WTC11 (cell line): ENCODE results near the gene TBL1XR1. TPM values are rescaled to one million over a fixed set of nuclear protein-coding genes. Genes with fewer than 3 reads are reported as not detected.

Experiments
- ATAC-seq: fragments of 200-7000 bp; cut with Tn5 transposase; 2 replicates; pipeline ENCODE4 v1.10.0; 2021; ENCODE audit warnings: mild to moderate bottlenecking, moderate library complexity
- CTCF ChIA-PET: fragments of 300-600 bp; sonication (Branson Sonifier 250); formaldehyde crosslinking; loops from one replicate; lab custom pipeline; 2021; ENCODE audit warnings: antibody characterized with exemption; lab: Charles Lee
- POLR2A ChIA-PET: fragments of 350-600 bp; sonication (Branson Sonifier 250); formaldehyde crosslinking; loops from one replicate; lab custom pipeline; 2021; ENCODE audit warnings: antibody characterized with exemption; lab: Charles Lee
- DNase-seq: peaks from one replicate; pipeline ENCODE4 v3.0.0; 2021; ENCODE audit warnings: low spot score
- H3K27ac Mint-ChIP-seq: 2 replicates; pipeline ENCODE4 v1.8.0; 2021; ENCODE audit warnings: mixed read lengths
- H3K27me3 Mint-ChIP-seq: 2 replicates; pipeline ENCODE4 v1.8.0; 2021; ENCODE audit warnings: low read depth, mild to moderate bottlenecking, moderate library complexity, mixed read lengths
- H3K36me3 Mint-ChIP-seq: 2 replicates; pipeline ENCODE4 v1.8.0; 2021; ENCODE audit warnings: mixed read lengths
- H3K4me1 Mint-ChIP-seq: 2 replicates; pipeline ENCODE4 v1.8.0; 2022; ENCODE audit warnings: mixed read lengths
- H3K4me3 Mint-ChIP-seq: 2 replicates; pipeline ENCODE4 v1.8.0; 2021; ENCODE audit warnings: mild to moderate bottlenecking, moderate library complexity, mixed read lengths
- H3K9me3 Mint-ChIP-seq: 2 replicates; pipeline ENCODE4 v1.8.0; 2021; ENCODE audit warnings: mixed read lengths
- ATF6 ChIP-seq: sonication (generic); formaldehyde crosslinking; IDR thresholded peaks from 2 replicates; pipeline ENCODE4 v1.8.1; 2023; ENCODE audit warnings: mild to moderate bottlenecking, missing genetic modification reagents
- CDX4 ChIP-seq: fragments of 250-450 bp; sonication (Bioruptor Pico); IDR thresholded peaks from 2 replicates; pipeline ENCODE4 v1.9.0; 2021; ENCODE audit warnings: moderate library complexity, mild to moderate bottlenecking, inconsistent platforms, borderline replicate concordance
- CREM ChIP-seq: sonication (generic); formaldehyde crosslinking; IDR thresholded peaks from 2 replicates; pipeline ENCODE4 v1.8.1; 2022; ENCODE audit warnings: mild to moderate bottlenecking, missing genetic modification reagents, moderate library complexity
- E2F5 ChIP-seq: sonication (generic); formaldehyde crosslinking; IDR thresholded peaks from 2 replicates; pipeline ENCODE4 v1.8.1; 2022; ENCODE audit warnings: mild to moderate bottlenecking, moderate library complexity, missing genetic modification reagents
- FOXJ3 ChIP-seq: sonication (generic); formaldehyde crosslinking; IDR thresholded peaks from 2 replicates; pipeline ENCODE4 v1.9.0; 2021; ENCODE audit warnings: missing genetic modification reagents, mild to moderate bottlenecking, borderline replicate concordance
- GABPB1 ChIP-seq: sonication (generic); formaldehyde crosslinking; IDR thresholded peaks from 2 replicates; pipeline ENCODE4 v1.8.1; 2023; ENCODE audit warnings: mild to moderate bottlenecking, missing genetic modification reagents
- IRF1 ChIP-seq: sonication (generic); formaldehyde crosslinking; IDR thresholded peaks from 2 replicates; pipeline ENCODE4 v1.8.0; 2023; ENCODE audit warnings: missing genetic modification reagents
- JUN ChIP-seq: sonication (generic); formaldehyde crosslinking; IDR thresholded peaks from 2 replicates; pipeline ENCODE4 v1.8.0; 2023; ENCODE audit warnings: mild to moderate bottlenecking, missing genetic modification reagents
- KAT7 ChIP-seq: sonication (generic); formaldehyde crosslinking; IDR thresholded peaks from 2 replicates; pipeline ENCODE4 v1.8.1; 2023; ENCODE audit warnings: missing genetic modification reagents, mild to moderate bottlenecking, borderline replicate concordance
- MLX ChIP-seq: sonication (generic); formaldehyde crosslinking; IDR thresholded peaks from 2 replicates; pipeline ENCODE4 v1.8.1; 2023; ENCODE audit warnings: mild to moderate bottlenecking, missing genetic modification reagents, moderate library complexity
- NFATC4 ChIP-seq: fragments of 250-450 bp; sonication (Bioruptor Pico); IDR thresholded peaks from 2 replicates; pipeline ENCODE4 v1.9.0; 2021; ENCODE audit warnings: mild to moderate bottlenecking
- NR1H2 ChIP-seq: sonication (generic); formaldehyde crosslinking; IDR thresholded peaks from 2 replicates; pipeline ENCODE4 v1.9.0; 2021; ENCODE audit warnings: mild to moderate bottlenecking, moderate library complexity, missing genetic modification reagents
- PREB ChIP-seq: sonication (generic); formaldehyde crosslinking; IDR thresholded peaks from 2 replicates; pipeline ENCODE4 v1.8.1; 2022; ENCODE audit warnings: mild to moderate bottlenecking, missing genetic modification reagents, moderate library complexity, borderline replicate concordance
- PRRX2 ChIP-seq: fragments of 250-450 bp; sonication (Bioruptor Pico); IDR thresholded peaks from 2 replicates; pipeline ENCODE4 v1.8.0; 2021; ENCODE audit warnings: mild to moderate bottlenecking
- SMAD3 ChIP-seq: sonication (generic); formaldehyde crosslinking; IDR thresholded peaks from 2 replicates; pipeline ENCODE4 v1.8.0; 2022; ENCODE audit warnings: missing genetic modification reagents, mild to moderate bottlenecking, borderline replicate concordance
- SMAD4 ChIP-seq: sonication (generic); formaldehyde crosslinking; IDR thresholded peaks from 2 replicates; pipeline ENCODE4 v1.8.0; 2022; ENCODE audit warnings: mild to moderate bottlenecking, missing genetic modification reagents
- TCF7 ChIP-seq: sonication (generic); formaldehyde crosslinking; IDR thresholded peaks from 2 replicates; pipeline ENCODE4 v1.8.0; 2022; ENCODE audit warnings: mild to moderate bottlenecking, low read depth, missing genetic modification reagents, moderate library complexity
- ZMAT4 ChIP-seq: fragments of 250-450 bp; sonication (Bioruptor Pico); IDR thresholded peaks from 2 replicates; pipeline ENCODE4 v1.9.0; 2021; ENCODE audit warnings: mild to moderate bottlenecking
- ZNF232 ChIP-seq: sonication (generic); formaldehyde crosslinking; IDR thresholded peaks from 2 replicates; pipeline ENCODE4 v1.8.0; 2022; ENCODE audit warnings: mild to moderate bottlenecking, missing genetic modification reagents
- ZNF416 ChIP-seq: fragments of 250-450 bp; sonication (Bioruptor Pico); IDR thresholded peaks from 2 replicates; pipeline ENCODE4 v1.9.0; 2021; ENCODE audit warnings: mild to moderate bottlenecking, inconsistent platforms
- ZNF423 ChIP-seq: fragments of 250-450 bp; sonication (Bioruptor Pico); IDR thresholded peaks from 2 replicates; pipeline ENCODE4 v2.1.2; 2022; ENCODE audit warnings: mild to moderate bottlenecking, moderate library complexity
- ZNF512 ChIP-seq: sonication (generic); formaldehyde crosslinking; IDR thresholded peaks from 2 replicates; pipeline ENCODE4 v1.8.1; 2022; ENCODE audit warnings: missing genetic modification reagents, borderline replicate concordance
- total RNA-seq: library from RNA; stranded (reverse); gene quantifications from 3 replicates; pipeline ENCODE4 v1.2.3, GENCODE V29; 2021

Gene TBL1XR1
- total RNA-seq, 1 experiment from 2014 or later, result 148 TPM

GRCh38 chr3:176976586-176976985, 220.7 kb downstream of the TBL1XR1 start:
- Mint-ChIP-seq H3K9me3 (peaks cover 4% of the 10 kb centered on the region; the same call in 1 of the 2 replicates), H3K27me3 (no peaks in the 10 kb centered on the region), H3K4me3 (no peak overlapping the region), H3K4me1 (no peaks in the 10 kb centered on the region), H3K36me3 (no peaks in the 10 kb centered on the region), H3K27ac (no peak overlapping the region)
- DNase-seq (no peak), ATAC-seq (no peak)
- TF ChIP-seq GABPB1 (no peak), ZNF423 (no peak), SMAD4 (CRISPR knock-in tag) (no peak), NR1H2 (CRISPR knock-in tag) (no peak), CDX4 (CRISPR knock-in tag) (no peak), PRRX2 (CRISPR knock-in tag) (no peak), SMAD3 (CRISPR knock-in tag) (no peak), E2F5 (CRISPR knock-in tag) (no peak), FOXJ3 (CRISPR knock-in tag) (no peak), CREM (CRISPR knock-in tag) (no peak), ZNF232 (CRISPR knock-in tag) (no peak), ZMAT4 (CRISPR knock-in tag) (no peak), KAT7 (CRISPR knock-in tag) (no peak), PREB (CRISPR knock-in tag) (no peak), IRF1 (no peak), ZNF512 (CRISPR knock-in tag) (no peak), NFATC4 (CRISPR knock-in tag) (no peak), TCF7 (CRISPR knock-in tag) (no peak), ZNF416 (CRISPR knock-in tag) (no peak)
- POLR2A ChIA-PET, result no interaction called here
- CTCF ChIA-PET, result no interaction called here

GRCh38 chr3:176974279-176974678, 223.0 kb downstream of the TBL1XR1 start:
- H3K4me1 Mint-ChIP-seq, result no peaks in the 10 kb centered on the region
- no peaks in the 10 kb centered on the region for H3K9me3 Mint-ChIP-seq
- TF ChIP-seq JUN (CRISPR knock-in tag) (no peak), MLX (CRISPR knock-in tag) (no peak), ATF6 (CRISPR knock-in tag) (no peak)
- TF ChIP-seq, all 79 proteins: peak for 0
- ATAC-seq (no peak), DNase-seq (no peak)
- H3K4me3 Mint-ChIP-seq, result no peak overlapping the region
- H3K27me3 Mint-ChIP-seq, result no peaks in the 10 kb centered on the region
- POLR2A ChIA-PET, result no interaction called here
- no peaks in the 10 kb centered on the region for H3K36me3 Mint-ChIP-seq
- no peak overlapping the region for H3K27ac Mint-ChIP-seq
- CTCF ChIA-PET, result no interaction called here
